Measurements from ENCODE around the gene GPR158.

DNA sequence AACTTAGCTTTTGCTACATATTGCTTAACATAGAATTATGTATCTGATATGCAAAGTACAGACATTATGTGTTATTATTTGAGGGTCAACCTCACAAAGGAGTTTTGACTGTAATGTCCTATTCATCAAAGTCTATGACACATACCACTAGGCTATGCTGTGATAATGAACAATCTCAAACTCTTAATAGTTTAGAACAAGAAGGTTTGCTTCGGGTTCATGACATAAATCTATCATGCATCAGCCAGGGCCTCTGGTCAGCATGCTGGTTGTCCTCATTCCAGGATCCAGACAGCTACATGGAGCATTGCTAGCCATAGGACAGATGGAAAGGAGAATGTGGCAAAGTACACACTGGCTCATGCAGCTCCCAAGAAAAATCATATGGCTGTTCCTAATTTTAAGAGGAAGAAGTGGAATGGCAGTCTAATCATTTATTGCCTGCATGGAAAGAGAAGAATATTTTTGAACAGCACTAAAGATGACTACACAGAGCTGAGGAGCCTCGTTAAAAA, 332.1 kb downstream of the GPR158 start:
- TF ChIP-seq, protein P1, sequence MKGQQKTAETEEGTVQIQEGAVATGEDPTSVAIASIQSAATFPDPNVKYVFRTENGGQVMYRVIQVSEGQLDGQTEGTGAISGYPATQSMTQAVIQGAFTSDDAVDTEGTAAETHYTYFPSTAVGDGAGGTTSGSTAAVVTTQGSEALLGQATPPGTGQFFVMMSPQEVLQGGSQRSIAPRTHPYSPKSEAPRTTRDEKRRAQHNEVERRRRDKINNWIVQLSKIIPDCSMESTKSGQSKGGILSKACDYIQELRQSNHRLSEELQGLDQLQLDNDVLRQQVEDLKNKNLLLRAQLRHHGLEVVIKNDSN (IDR thresholded peaks at IDR 0.05), result no peak
- TF ChIP-seq, protein P2, sequence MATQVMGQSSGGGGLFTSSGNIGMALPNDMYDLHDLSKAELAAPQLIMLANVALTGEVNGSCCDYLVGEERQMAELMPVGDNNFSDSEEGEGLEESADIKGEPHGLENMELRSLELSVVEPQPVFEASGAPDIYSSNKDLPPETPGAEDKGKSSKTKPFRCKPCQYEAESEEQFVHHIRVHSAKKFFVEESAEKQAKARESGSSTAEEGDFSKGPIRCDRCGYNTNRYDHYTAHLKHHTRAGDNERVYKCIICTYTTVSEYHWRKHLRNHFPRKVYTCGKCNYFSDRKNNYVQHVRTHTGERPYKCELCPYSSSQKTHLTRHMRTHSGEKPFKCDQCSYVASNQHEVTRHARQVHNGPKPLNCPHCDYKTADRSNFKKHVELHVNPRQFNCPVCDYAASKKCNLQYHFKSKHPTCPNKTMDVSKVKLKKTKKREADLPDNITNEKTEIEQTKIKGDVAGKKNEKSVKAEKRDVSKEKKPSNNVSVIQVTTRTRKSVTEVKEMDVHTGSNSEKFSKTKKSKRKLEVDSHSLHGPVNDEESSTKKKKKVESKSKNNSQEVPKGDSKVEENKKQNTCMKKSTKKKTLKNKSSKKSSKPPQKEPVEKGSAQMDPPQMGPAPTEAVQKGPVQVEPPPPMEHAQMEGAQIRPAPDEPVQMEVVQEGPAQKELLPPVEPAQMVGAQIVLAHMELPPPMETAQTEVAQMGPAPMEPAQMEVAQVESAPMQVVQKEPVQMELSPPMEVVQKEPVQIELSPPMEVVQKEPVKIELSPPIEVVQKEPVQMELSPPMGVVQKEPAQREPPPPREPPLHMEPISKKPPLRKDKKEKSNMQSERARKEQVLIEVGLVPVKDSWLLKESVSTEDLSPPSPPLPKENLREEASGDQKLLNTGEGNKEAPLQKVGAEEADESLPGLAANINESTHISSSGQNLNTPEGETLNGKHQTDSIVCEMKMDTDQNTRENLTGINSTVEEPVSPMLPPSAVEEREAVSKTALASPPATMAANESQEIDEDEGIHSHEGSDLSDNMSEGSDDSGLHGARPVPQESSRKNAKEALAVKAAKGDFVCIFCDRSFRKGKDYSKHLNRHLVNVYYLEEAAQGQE (IDR thresholded peaks at IDR 0.05; ENCODE audit: low read depth), result no peak
